Transverse colon (tissue), 4 donors: ENCODE measurements around the gene SSBP4.

ENCODE experiments used
- CTCF ChIP-seq, 5 experiments: fragments of 200-600 bp in 3 of 5; fragments of 450-650 bp in 2 of 5; sonication (generic) in 3 of 5; IDR thresholded peaks; 1 replicate in 2 of 5; 2 replicates in 3 of 5; pipeline ENCODE4 v1.5.1; 2016 to 2017; ENCODE audit warnings: antibody characterized with exemption in 5 of 5, inconsistent platforms in 3 of 5, mild to moderate bottlenecking in 2 of 5, moderate library complexity in 1 of 5
- POLR2AphosphoS5 ChIP-seq, 3 donors: sonication (generic); formaldehyde crosslinking; IDR thresholded peaks; one replicate each; pipeline ENCODE4 v1.6.1; 2016; ENCODE audit warnings: antibody characterized with exemption in 3 of 3

- TF ChIP-seq CTCF (IDR thresholded peaks at IDR 0.05) = no peak
- TF ChIP-seq POLR2AphosphoS5 (IDR thresholded peaks at IDR 0.05) = no peak
Observed at GRCh38 chr19:18417250-18418028, 1.8 kb upstream of the SSBP4 start.
